Measurements from ENCODE around the gene POP4.
"Not testable (repeated sequence)": the region's sequence is repeated elsewhere in the genome, so short reads cannot be mapped to it uniquely, and the experiment has no call there.

The POP4 gene

DNA sequence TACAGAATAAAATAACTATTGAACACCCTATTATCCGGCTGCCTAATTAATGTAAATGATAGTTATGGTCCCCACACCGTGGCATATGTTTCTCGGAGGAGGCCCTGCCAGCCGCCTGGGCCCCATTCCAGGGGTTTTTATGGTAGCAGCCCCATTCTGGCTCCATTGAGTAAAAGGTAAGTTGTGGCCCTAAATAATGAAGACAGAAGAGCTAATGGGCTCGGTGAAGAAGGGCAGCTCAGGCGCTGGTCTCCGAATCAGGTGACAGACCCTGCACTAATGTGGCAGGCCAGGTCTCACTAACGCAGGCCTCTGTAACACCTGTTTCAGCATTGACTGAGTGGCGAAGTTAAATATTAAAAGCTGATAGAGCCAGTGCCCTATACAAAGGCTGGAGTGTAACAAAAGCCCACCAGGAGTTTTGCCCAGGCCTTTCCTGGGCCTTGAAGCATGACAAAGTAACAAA is 19.1 kb downstream of the POP4 start:
- H3K4me2 ChIP-seq (ENCODE audit: low read length), result no peak overlapping the region
- H2AFZ ChIP-seq (ENCODE audit: low read length), result no peak overlapping the region
- no peaks in the 10 kb centered on the region for H3K79me2 ChIP-seq (ENCODE audit: insufficient read depth, low read length)
- TF ChIP-seq EZH2 (IDR thresholded peaks at IDR 0.05; ENCODE audit: borderline replicate concordance, low read length), result no peak
- TF ChIP-seq, protein P1, sequence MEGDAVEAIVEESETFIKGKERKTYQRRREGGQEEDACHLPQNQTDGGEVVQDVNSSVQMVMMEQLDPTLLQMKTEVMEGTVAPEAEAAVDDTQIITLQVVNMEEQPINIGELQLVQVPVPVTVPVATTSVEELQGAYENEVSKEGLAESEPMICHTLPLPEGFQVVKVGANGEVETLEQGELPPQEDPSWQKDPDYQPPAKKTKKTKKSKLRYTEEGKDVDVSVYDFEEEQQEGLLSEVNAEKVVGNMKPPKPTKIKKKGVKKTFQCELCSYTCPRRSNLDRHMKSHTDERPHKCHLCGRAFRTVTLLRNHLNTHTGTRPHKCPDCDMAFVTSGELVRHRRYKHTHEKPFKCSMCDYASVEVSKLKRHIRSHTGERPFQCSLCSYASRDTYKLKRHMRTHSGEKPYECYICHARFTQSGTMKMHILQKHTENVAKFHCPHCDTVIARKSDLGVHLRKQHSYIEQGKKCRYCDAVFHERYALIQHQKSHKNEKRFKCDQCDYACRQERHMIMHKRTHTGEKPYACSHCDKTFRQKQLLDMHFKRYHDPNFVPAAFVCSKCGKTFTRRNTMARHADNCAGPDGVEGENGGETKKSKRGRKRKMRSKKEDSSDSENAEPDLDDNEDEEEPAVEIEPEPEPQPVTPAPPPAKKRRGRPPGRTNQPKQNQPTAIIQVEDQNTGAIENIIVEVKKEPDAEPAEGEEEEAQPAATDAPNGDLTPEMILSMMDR (IDR thresholded peaks at IDR 0.05; ENCODE audit: low read length), result no peak
- no peaks in the 10 kb centered on the region for H3F3A ChIP-seq (ENCODE audit: insufficient read depth, low read length)
- no peak overlapping the region for H3K27ac ChIP-seq (ENCODE audit: low read depth, low read length, poor library complexity, severe bottlenecking)
- H3K36me3 ChIP-seq (ENCODE audit: insufficient read depth, low read length), result no peaks in the 10 kb centered on the region
- H3K9ac ChIP-seq (ENCODE audit: low read length), result no peak overlapping the region
- H3K4me3 ChIP-seq (ENCODE audit: low read depth, low read length, poor library complexity, severe bottlenecking), result no peak overlapping the region
- no peaks in the 10 kb centered on the region for H3K4me1 ChIP-seq (ENCODE audit: insufficient read depth, low read length, severe bottlenecking)
- no peaks in the 10 kb centered on the region for H3K9me3 ChIP-seq (ENCODE audit: low read length)
- no peaks in the 10 kb centered on the region for H4K20me1 ChIP-seq (ENCODE audit: insufficient read depth, low read length)
- H3K27me3 ChIP-seq (ENCODE audit: insufficient read depth, low read length), result no peaks in the 10 kb centered on the region; the same call in 1 of the 2 replicates
- no peaks in the 10 kb centered on the region for H3K9me2 ChIP-seq (ENCODE audit: low read depth, low read length)

GRCh38 chr19:29626386-29626785 is 20.3 kb downstream of the POP4 start:
- no peaks in the 10 kb centered on the region for H3K4me1 ChIP-seq (ENCODE audit: insufficient read depth, low read length, severe bottlenecking)
- no peak overlapping the region for H3K9ac ChIP-seq (ENCODE audit: low read length)
- H3K9me3 ChIP-seq (ENCODE audit: low read length), result no peaks in the 10 kb centered on the region
- no peaks in the 10 kb centered on the region; the same call in 1 of the 2 replicates for H3K27me3 ChIP-seq (ENCODE audit: insufficient read depth, low read length)
- H3K4me3 ChIP-seq (ENCODE audit: low read depth, low read length, poor library complexity, severe bottlenecking), result no peak overlapping the region
- H3K79me2 ChIP-seq (ENCODE audit: insufficient read depth, low read length), result no peaks in the 10 kb centered on the region
- H3K9me2 ChIP-seq (ENCODE audit: low read depth, low read length), result no peaks in the 10 kb centered on the region
- H4K20me1 ChIP-seq (ENCODE audit: insufficient read depth, low read length), result no peaks in the 10 kb centered on the region
- TF ChIP-seq, protein P1 (IDR thresholded peaks at IDR 0.05; ENCODE audit: low read length), result no peak
- TF ChIP-seq EZH2 (IDR thresholded peaks at IDR 0.05; ENCODE audit: borderline replicate concordance, low read length), result no peak
- H3K36me3 ChIP-seq (ENCODE audit: insufficient read depth, low read length), result no peaks in the 10 kb centered on the region
- no peak overlapping the region for H2AFZ ChIP-seq (ENCODE audit: low read length)
- no peak overlapping the region for H3K4me2 ChIP-seq (ENCODE audit: low read length)
- H3F3A ChIP-seq (ENCODE audit: insufficient read depth, low read length), result no peaks in the 10 kb centered on the region
- no peak overlapping the region for H3K27ac ChIP-seq (ENCODE audit: low read depth, low read length, poor library complexity, severe bottlenecking)

- not testable (repeated sequence) for H3K9ac ChIP-seq (ENCODE audit: low read length); H3K79me2 ChIP-seq (ENCODE audit: insufficient read depth, low read length); H3K4me2 ChIP-seq (ENCODE audit: low read length); H4K20me1 ChIP-seq (ENCODE audit: insufficient read depth, low read length); H3K4me1 ChIP-seq (ENCODE audit: insufficient read depth, low read length, severe bottlenecking); H3K36me3 ChIP-seq (ENCODE audit: insufficient read depth, low read length); H3K9me3 ChIP-seq (ENCODE audit: low read length); H3F3A ChIP-seq (ENCODE audit: insufficient read depth, low read length); H3K9me2 ChIP-seq (ENCODE audit: low read depth, low read length); H3K4me3 ChIP-seq (ENCODE audit: low read depth, low read length, poor library complexity, severe bottlenecking); H3K27ac ChIP-seq (ENCODE audit: low read depth, low read length, poor library complexity, severe bottlenecking); H3K27me3 ChIP-seq (ENCODE audit: insufficient read depth, low read length); H2AFZ ChIP-seq (ENCODE audit: low read length)
These were observed 20.7 kb downstream of the POP4 start for GRCh38 chr19:29626832-29627231.

- no peak overlapping the region for H2AFZ ChIP-seq (ENCODE audit: low read length)
- no peaks in the 10 kb centered on the region for H3K9me3 ChIP-seq (ENCODE audit: low read length)
- H3K27ac ChIP-seq (ENCODE audit: low read depth, low read length, poor library complexity, severe bottlenecking), result no peak overlapping the region
- H3K4me3 ChIP-seq (ENCODE audit: low read depth, low read length, poor library complexity, severe bottlenecking), result no peak overlapping the region
- H3K9me2 ChIP-seq (ENCODE audit: low read depth, low read length), result no peaks in the 10 kb centered on the region
- H3K4me2 ChIP-seq (ENCODE audit: low read length), result no peak overlapping the region
- H3K36me3 ChIP-seq (ENCODE audit: insufficient read depth, low read length), result no peaks in the 10 kb centered on the region
- TF ChIP-seq, protein P1 (IDR thresholded peaks at IDR 0.05; ENCODE audit: low read length), result no peak
- no peak for TF ChIP-seq EZH2 (IDR thresholded peaks at IDR 0.05; ENCODE audit: borderline replicate concordance, low read length)
- H3K79me2 ChIP-seq (ENCODE audit: insufficient read depth, low read length), result no peaks in the 10 kb centered on the region
- H3K27me3 ChIP-seq (ENCODE audit: insufficient read depth, low read length), result no peaks in the 10 kb centered on the region; the same call in 1 of the 2 replicates
- no peaks in the 10 kb centered on the region for H4K20me1 ChIP-seq (ENCODE audit: insufficient read depth, low read length)
- peaks cover 7% of the 10 kb centered on the region for H3K4me1 ChIP-seq (ENCODE audit: insufficient read depth, low read length, severe bottlenecking)
- no peaks in the 10 kb centered on the region for H3F3A ChIP-seq (ENCODE audit: insufficient read depth, low read length)
- no peak overlapping the region for H3K9ac ChIP-seq (ENCODE audit: low read length)
These were observed 22.7 kb downstream of the POP4 start for GRCh38 chr19:29628661-29629385.
